ENCODE data around the gene CCDC187.

CCDC187 gene

GRCh38 chr9:136204838-136205706 lies 98.8 kb downstream of the CCDC187 start, which contains the start of gene LHX3:
Gene LHX3 (minus strand): TSS chr9:136205128. CDS start chr9:136205012, 116 bp downstream.
- DNase-seq (ENCODE audit: low spot score), result no peak

- DNase-seq (ENCODE audit: low spot score), result no peak
Observed at GRCh38 chr9:136204145-136204805, 99.6 kb downstream of the CCDC187 start.

- no peak for DNase-seq (ENCODE audit: low spot score)
Observed at GRCh38 chr9:136203408-136204144, 100.3 kb downstream of the CCDC187 start.

- no peak for DNase-seq (ENCODE audit: low spot score)
Observed at GRCh38 chr9:136202454-136203407, 101.2 kb downstream of the CCDC187 start.

- no peak for DNase-seq (ENCODE audit: low spot score)
Observed at GRCh38 chr9:136201609-136202453, 102.1 kb downstream of the CCDC187 start.

GRCh38 chr9:136201174-136201573 lies 102.7 kb downstream of the CCDC187 start:
- DNase-seq (ENCODE audit: low spot score), result no peak

GRCh38 chr9:136200424-136200823 lies 103.5 kb downstream of the CCDC187 start:
- no peak for DNase-seq (ENCODE audit: low spot score)

Measured in activated CD4-positive, alpha-beta T cell treated with anti-CD3 and anti-CD28 coated beads, Interleukin-2, Interleukin-4, amounts not matched to agents 100 ng/mL and 50 ng/mL, durations not matched to agents 16 hours and 8 hours (primary cell).